HEK293 (cell line): ENCODE measurements around the gene CDC25C.

Source experiments
- ATF2 ChIP-seq: fragments of 450-650 bp; formaldehyde crosslinking; IDR thresholded peaks from 2 replicates; pipeline ENCODE4 v1.5.1; 2016; ENCODE audit warnings: missing biosample characterization, missing genetic modification characterization, low read depth
- BCL11A ChIP-seq: fragments of 450-650 bp; formaldehyde crosslinking; IDR thresholded peaks from 2 replicates; pipeline ENCODE4 v1.5.1; 2016; ENCODE audit warnings: low read depth, missing biosample characterization, missing genetic modification characterization
- KLF1 ChIP-seq: fragments of 450-650 bp; formaldehyde crosslinking; IDR thresholded peaks from 2 replicates; pipeline ENCODE4 v1.5.1; 2016; ENCODE audit warnings: missing biosample characterization, missing genetic modification characterization
- KLF17 ChIP-seq: fragments of 450-650 bp; formaldehyde crosslinking; IDR thresholded peaks from 2 replicates; pipeline ENCODE4 v1.5.1; 2016; ENCODE audit warnings: missing biosample characterization, missing genetic modification characterization
- KLF8 ChIP-seq: fragments of 450-650 bp; formaldehyde crosslinking; IDR thresholded peaks from 2 replicates; pipeline ENCODE4 v1.5.1; 2016; ENCODE audit warnings: missing biosample characterization, missing genetic modification characterization
- MYNN ChIP-seq: fragments of 450-650 bp; formaldehyde crosslinking; IDR thresholded peaks from 2 replicates; pipeline ENCODE4 v1.5.1; 2016; ENCODE audit warnings: missing biosample characterization, missing genetic modification characterization, borderline replicate concordance
- PATZ1 ChIP-seq: fragments of 450-650 bp; formaldehyde crosslinking; IDR thresholded peaks from 2 replicates; pipeline ENCODE4 v1.5.1; 2016; ENCODE audit warnings: missing biosample characterization, missing genetic modification characterization
- PBX3 ChIP-seq: sonication (generic); formaldehyde crosslinking; IDR thresholded peaks from 2 replicates; pipeline ENCODE4 v1.8.1; 2022; ENCODE audit warnings: mild to moderate bottlenecking, moderate library complexity, missing genetic modification reagents
- PRDM1 ChIP-seq: fragments of 450-650 bp; formaldehyde crosslinking; IDR thresholded peaks from 2 replicates; pipeline ENCODE4; 2016; ENCODE audit warnings: missing biosample characterization, missing genetic modification characterization
- PRDM6 ChIP-seq: fragments of 450-650 bp; formaldehyde crosslinking; IDR thresholded peaks from 2 replicates; pipeline ENCODE4 v1.5.1; 2017; ENCODE audit warnings: missing biosample characterization, missing genetic modification characterization
- ZBTB20 ChIP-seq: fragments of 450-650 bp; formaldehyde crosslinking; IDR thresholded peaks from 2 replicates; pipeline ENCODE4 v1.5.1; 2016; ENCODE audit warnings: missing biosample characterization, missing genetic modification characterization
- ZBTB21 ChIP-seq: fragments of 450-650 bp; formaldehyde crosslinking; IDR thresholded peaks from 2 replicates; pipeline ENCODE4 v1.5.1; 2017; ENCODE audit warnings: missing biosample characterization, missing genetic modification characterization
- ZBTB44 ChIP-seq: fragments of 450-650 bp; IDR thresholded peaks from 2 replicates; pipeline ENCODE4 v1.5.1; 2018; ENCODE audit warnings: missing biosample characterization, mild to moderate bottlenecking, missing genetic modification characterization
- ZBTB48 ChIP-seq: fragments of 450-650 bp; formaldehyde crosslinking; IDR thresholded peaks from 2 replicates; pipeline ENCODE4 v1.5.1; 2016; ENCODE audit warnings: missing biosample characterization, missing genetic modification characterization
- ZEB2 ChIP-seq: fragments of 450-650 bp; formaldehyde crosslinking; IDR thresholded peaks from 2 replicates; pipeline ENCODE4 v1.5.1; 2016; ENCODE audit warnings: missing biosample characterization, missing genetic modification characterization
- ZFP37 ChIP-seq: fragments of 450-650 bp; formaldehyde crosslinking; IDR thresholded peaks from 2 replicates; pipeline ENCODE4 v1.5.1; 2016; ENCODE audit warnings: missing biosample characterization, missing genetic modification characterization
- ZFP41 ChIP-seq: fragments of 450-650 bp; formaldehyde crosslinking; IDR thresholded peaks from 2 replicates; pipeline ENCODE4 v1.5.1; 2016; ENCODE audit warnings: missing biosample characterization, missing genetic modification characterization, borderline replicate concordance
- ZNF157 ChIP-seq: fragments of 450-650 bp; formaldehyde crosslinking; IDR thresholded peaks from 2 replicates; pipeline ENCODE4 v1.5.1; 2016; ENCODE audit warnings: missing biosample characterization, missing genetic modification characterization
- ZNF174 ChIP-seq: fragments of 450-650 bp; formaldehyde crosslinking; IDR thresholded peaks from 2 replicates; pipeline ENCODE4 v1.5.0; 2017; ENCODE audit warnings: missing biosample characterization, mild to moderate bottlenecking, missing genetic modification characterization
- ZNF350 ChIP-seq: fragments of 450-650 bp; formaldehyde crosslinking; IDR thresholded peaks from 2 replicates; pipeline ENCODE4 v1.5.0; 2017; ENCODE audit warnings: missing biosample characterization, mild to moderate bottlenecking, missing genetic modification characterization
- ZNF391 ChIP-seq: fragments of 450-650 bp; formaldehyde crosslinking; IDR thresholded peaks from 2 replicates; pipeline ENCODE4 v1.5.1; 2016; ENCODE audit warnings: low read depth, missing biosample characterization, missing genetic modification characterization, borderline replicate concordance
- ZNF473 ChIP-seq: fragments of 450-650 bp; formaldehyde crosslinking; IDR thresholded peaks from 2 replicates; pipeline ENCODE4 v1.5.1; 2017; ENCODE audit warnings: missing biosample characterization, missing genetic modification characterization
- ZNF544 ChIP-seq: fragments of 450-650 bp; formaldehyde crosslinking; IDR thresholded peaks from 2 replicates; pipeline ENCODE4 v1.5.0; 2017; ENCODE audit warnings: missing biosample characterization, missing genetic modification characterization
- ZNF548 ChIP-seq: fragments of 450-650 bp; formaldehyde crosslinking; IDR thresholded peaks from 2 replicates; pipeline ENCODE4 v1.5.1; 2016; ENCODE audit warnings: missing biosample characterization, missing genetic modification characterization
- ZNF658 ChIP-seq: fragments of 450-650 bp; formaldehyde crosslinking; IDR thresholded peaks from 2 replicates; pipeline ENCODE4; 2016; ENCODE audit warnings: missing biosample characterization, missing genetic modification characterization
- ZNF701 ChIP-seq: fragments of 450-650 bp; formaldehyde crosslinking; IDR thresholded peaks from 2 replicates; pipeline ENCODE4 v1.5.1; 2016; ENCODE audit warnings: missing biosample characterization, missing genetic modification characterization
- ZNF76 ChIP-seq: fragments of 450-650 bp; formaldehyde crosslinking; IDR thresholded peaks from 2 replicates; pipeline ENCODE4; 2016; ENCODE audit warnings: low read depth, missing biosample characterization, missing genetic modification characterization, borderline replicate concordance
- ZNF777 ChIP-seq: fragments of 450-650 bp; formaldehyde crosslinking; IDR thresholded peaks from 2 replicates; pipeline ENCODE4 v1.5.1; 2017; ENCODE audit warnings: missing biosample characterization, missing genetic modification characterization, borderline replicate concordance
- ZSCAN30 ChIP-seq: fragments of 450-650 bp; IDR thresholded peaks from 2 replicates; pipeline ENCODE4 v1.5.1; 2018; ENCODE audit warnings: missing biosample characterization, mild to moderate bottlenecking, missing genetic modification characterization, moderate library complexity

Gene CDC25C

GRCh38 chr5:138352722-138353559 is 21.3 kb upstream of the CDC25C start (continued):
- TF ChIP-seq ZSCAN30 (tag by site-specific recombination) (peak; percentile 80), MYNN (tag by site-specific recombination) (no peak), KLF1 (no peak), ZNF544 (no peak), PBX3 (CRISPR knock-in tag) (no peak), PATZ1 (peak; percentile 94), ZNF473 (tag by site-specific recombination) (no peak), ZNF76 (peak; percentile 95), ZNF658 (tag by site-specific recombination) (no peak), ZBTB44 (tag by site-specific recombination) (no peak), BCL11A (no peak), ATF2 (tag by site-specific recombination) (no peak), PRDM1 (tag by site-specific recombination) (no peak), ZBTB48 (tag by site-specific recombination) (peak; percentile 39; the same call in 1 of the 2 replicates), ZFP41 (tag by site-specific recombination) (no peak), PRDM6 (tag by site-specific recombination) (no peak), ZNF548 (tag by site-specific recombination) (no peak), ZNF701 (tag by site-specific recombination) (no peak), ZNF157 (tag by site-specific recombination) (no peak), ZEB2 (tag by site-specific recombination) (peak; percentile 78), ZNF350 (tag by site-specific recombination) (no peak), KLF8 (tag by site-specific recombination) (0 out of 2 replicates have a peak, but pooled peaks have one; percentile 42), ZNF174 (tag by site-specific recombination) (no peak), ZBTB21 (no peak), ZBTB20 (tag by site-specific recombination) (peak; percentile 67; the same call in 1 of the 2 replicates), ZFP37 (tag by site-specific recombination) (peak; percentile 36; the same call in 1 of the 2 replicates), KLF17 (tag by site-specific recombination) (peak; percentile 26; the same call in 1 of the 2 replicates), ZNF391 (tag by site-specific recombination) (no peak), ZNF777 (tag by site-specific recombination) (no peak)
